Measurements from ENCODE around the gene MRPS34. TPM values are rescaled to one million over a fixed set of nuclear protein-coding genes. Genes with fewer than 3 reads are reported as not detected.

Gene MRPS34
- total RNA-seq, 1 experiment from 2014 or later, result 109 TPM

DNA sequence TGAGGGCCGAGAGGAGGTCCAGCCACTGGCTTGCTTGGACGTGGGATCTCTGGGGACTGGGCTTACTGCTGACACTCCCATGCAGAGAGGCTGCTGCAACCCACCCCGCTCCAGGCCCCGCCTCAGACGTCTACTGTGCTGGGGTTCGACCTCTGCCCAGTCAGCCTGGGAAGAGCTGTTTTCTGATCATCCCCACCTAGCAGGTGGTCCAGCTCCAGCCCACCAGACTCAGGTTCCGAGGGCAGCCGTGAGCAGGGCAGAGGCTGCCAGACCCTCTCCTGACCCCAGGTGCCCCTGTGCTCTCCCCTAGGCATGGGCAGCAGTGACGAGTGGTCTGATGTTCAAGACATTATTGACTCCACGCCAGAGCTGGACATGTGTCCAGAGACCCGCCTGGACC, 25.0 kb downstream of the MRPS34 start:
- TF ChIP-seq, protein P1, sequence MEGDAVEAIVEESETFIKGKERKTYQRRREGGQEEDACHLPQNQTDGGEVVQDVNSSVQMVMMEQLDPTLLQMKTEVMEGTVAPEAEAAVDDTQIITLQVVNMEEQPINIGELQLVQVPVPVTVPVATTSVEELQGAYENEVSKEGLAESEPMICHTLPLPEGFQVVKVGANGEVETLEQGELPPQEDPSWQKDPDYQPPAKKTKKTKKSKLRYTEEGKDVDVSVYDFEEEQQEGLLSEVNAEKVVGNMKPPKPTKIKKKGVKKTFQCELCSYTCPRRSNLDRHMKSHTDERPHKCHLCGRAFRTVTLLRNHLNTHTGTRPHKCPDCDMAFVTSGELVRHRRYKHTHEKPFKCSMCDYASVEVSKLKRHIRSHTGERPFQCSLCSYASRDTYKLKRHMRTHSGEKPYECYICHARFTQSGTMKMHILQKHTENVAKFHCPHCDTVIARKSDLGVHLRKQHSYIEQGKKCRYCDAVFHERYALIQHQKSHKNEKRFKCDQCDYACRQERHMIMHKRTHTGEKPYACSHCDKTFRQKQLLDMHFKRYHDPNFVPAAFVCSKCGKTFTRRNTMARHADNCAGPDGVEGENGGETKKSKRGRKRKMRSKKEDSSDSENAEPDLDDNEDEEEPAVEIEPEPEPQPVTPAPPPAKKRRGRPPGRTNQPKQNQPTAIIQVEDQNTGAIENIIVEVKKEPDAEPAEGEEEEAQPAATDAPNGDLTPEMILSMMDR (IDR thresholded peaks at IDR 0.05; ENCODE audit: insufficient read depth in 1 of 2, low read depth in 1 of 2, low read length in 1 of 2, severe bottlenecking in 1 of 2, unreplicated experiment in 1 of 2), result no peak
- POLR2A ChIA-PET, result no interaction called here
- CTCF ChIA-PET, result no interaction called here

DNA sequence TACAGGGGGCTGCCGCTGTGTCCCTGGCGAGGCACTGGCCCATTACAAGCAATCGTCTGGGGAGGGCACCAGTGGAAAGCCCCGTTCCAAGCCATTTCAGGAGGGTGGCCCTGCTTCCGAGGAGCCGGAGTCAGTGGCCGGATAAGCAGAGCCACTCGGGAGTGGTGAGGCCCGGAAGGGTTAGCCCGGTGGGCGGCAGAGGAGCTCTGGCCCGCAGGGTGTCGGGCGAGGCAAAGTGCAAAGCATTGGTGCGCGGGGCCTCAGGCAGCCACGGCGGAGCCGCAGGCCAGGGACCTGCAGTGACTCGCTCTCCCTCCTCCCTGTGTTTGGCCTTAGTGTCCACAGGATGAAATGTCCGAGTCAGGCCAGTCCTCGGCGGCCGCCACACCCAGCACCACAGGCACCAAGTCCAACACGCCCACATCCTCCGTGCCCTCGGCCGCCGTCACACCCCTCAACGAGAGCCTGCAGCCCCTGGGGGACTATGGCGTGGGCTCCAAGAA, 26.2 kb downstream of the MRPS34 start:
- Histone ChIP-seq H3K36me3 (ENCODE audit: control insufficient read depth, insufficient read depth, low read length) (no peaks in the 10 kb centered on the region), H3K27me3 (replicated peaks; ENCODE audit: control insufficient read depth, insufficient read depth, low read length) (no peaks in the 10 kb centered on the region), H3K4me3 (ENCODE audit: low read depth, low read length) (no peak overlapping the region), H3K4me1 (no peaks in the 10 kb centered on the region), H3K9me3 (no peaks in the 10 kb centered on the region)
- DNase-seq, result no peak
- H3K4me1 Mint-ChIP-seq (ENCODE audit: low read depth, unreplicated experiment), result no peaks in the 10 kb centered on the region
- intact Hi-C loops (cut with micrococcal nuclease; ENCODE audit: unreplicated experiment), result no loop called here
- no peak overlapping the region for H3K4me3 Mint-ChIP-seq (ENCODE audit: unreplicated experiment)
- no peaks in the 10 kb centered on the region for H3K27me3 Mint-ChIP-seq (ENCODE audit: insufficient read depth, unreplicated experiment)
- ChIA-PET POLR2A (no interaction called here), CTCF (no interaction called here)
- H3K27ac Mint-ChIP-seq (ENCODE audit: unreplicated experiment), result no peak overlapping the region
- peaks cover 19% of the 10 kb centered on the region for H3K36me3 Mint-ChIP-seq (ENCODE audit: insufficient read depth, unreplicated experiment)
- BruUV-seq (replicated peaks), result no TSS peak
- TF ChIP-seq, protein P1 (IDR thresholded peaks at IDR 0.05; ENCODE audit: insufficient read depth in 1 of 2, low read depth in 1 of 2, low read length in 1 of 2, severe bottlenecking in 1 of 2, unreplicated experiment in 1 of 2), result no peak
- H3K9me3 Mint-ChIP-seq (ENCODE audit: unreplicated experiment), result no peaks in the 10 kb centered on the region

More for the DNA sequence above, 25.0 kb downstream of the MRPS34 start:
- H3K4me3 ChIP-seq (ENCODE audit: low read depth, low read length), result no peak overlapping the region
- Mint-ChIP-seq H3K4me1 (ENCODE audit: low read depth, unreplicated experiment) (no peaks in the 10 kb centered on the region), H3K4me3 (ENCODE audit: unreplicated experiment) (no peak overlapping the region), H3K9me3 (ENCODE audit: unreplicated experiment) (no peaks in the 10 kb centered on the region), H3K36me3 (ENCODE audit: insufficient read depth, unreplicated experiment) (peaks cover 14% of the 10 kb centered on the region), H3K27ac (ENCODE audit: unreplicated experiment) (no peak overlapping the region), H3K27me3 (ENCODE audit: insufficient read depth, unreplicated experiment) (no peaks in the 10 kb centered on the region)
- H3K9me3 ChIP-seq, result no peaks in the 10 kb centered on the region
- no peaks in the 10 kb centered on the region for H3K4me1 ChIP-seq
- BruUV-seq (replicated peaks), result no TSS peak
- H3K27me3 ChIP-seq (replicated peaks; ENCODE audit: control insufficient read depth, insufficient read depth, low read length), result no peaks in the 10 kb centered on the region
- DNase-seq, result no peak
- intact Hi-C loops (cut with micrococcal nuclease; ENCODE audit: unreplicated experiment), result no loop called here
- no peaks in the 10 kb centered on the region for H3K36me3 ChIP-seq (ENCODE audit: control insufficient read depth, insufficient read depth, low read length)

DNA sequence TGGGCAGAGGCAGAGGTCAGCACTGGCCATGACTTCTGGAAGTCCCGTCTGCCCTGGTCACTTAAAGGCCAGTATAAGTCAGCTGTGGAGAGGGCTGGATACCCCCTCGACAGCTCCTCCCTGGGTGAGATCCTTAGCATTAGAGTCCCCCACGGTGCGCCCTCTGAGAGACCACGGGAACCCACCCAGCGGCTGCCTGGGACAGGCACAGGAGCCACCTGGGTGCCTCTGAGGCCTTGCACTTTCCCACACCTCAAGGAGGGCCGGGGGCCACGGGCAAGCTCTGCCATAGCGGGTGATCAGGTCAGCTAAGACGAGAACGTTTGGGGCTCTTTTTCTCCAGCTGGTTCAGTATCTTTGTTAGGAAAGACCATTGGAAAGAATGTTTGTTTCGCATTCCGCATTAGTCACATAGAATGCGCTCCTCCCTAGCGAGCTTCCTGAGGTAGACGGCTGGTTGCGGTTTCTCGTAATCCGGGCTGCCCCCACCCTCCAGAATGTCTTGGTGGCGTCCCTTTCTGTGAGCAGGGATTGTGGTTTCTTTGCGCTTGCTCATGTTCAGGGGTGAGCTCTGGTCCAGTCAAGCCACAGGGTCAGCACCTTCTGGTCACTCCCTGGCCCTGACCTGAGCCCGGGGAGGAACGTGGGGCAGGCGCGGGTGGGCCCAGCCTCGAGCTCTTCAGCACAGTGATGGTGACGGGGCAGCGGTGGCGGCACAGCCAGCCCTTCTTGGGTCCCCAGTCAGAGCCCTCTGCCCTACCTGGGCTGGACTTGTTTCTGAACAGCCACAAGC, 26.8 kb downstream of the MRPS34 start:
- ChIA-PET CTCF (no interaction called here), POLR2A (no interaction called here)
- Mint-ChIP-seq H3K4me3 (ENCODE audit: unreplicated experiment) (no peak overlapping the region), H3K27ac (ENCODE audit: unreplicated experiment) (no peak overlapping the region), H3K27me3 (ENCODE audit: insufficient read depth, unreplicated experiment) (no peaks in the 10 kb centered on the region), H3K36me3 (ENCODE audit: insufficient read depth, unreplicated experiment) (peaks cover 19% of the 10 kb centered on the region), H3K4me1 (ENCODE audit: low read depth, unreplicated experiment) (no peaks in the 10 kb centered on the region), H3K9me3 (ENCODE audit: unreplicated experiment) (no peaks in the 10 kb centered on the region)
- no peak for DNase-seq
- H3K9me3 ChIP-seq, result no peaks in the 10 kb centered on the region
- no TSS peak for BruUV-seq (replicated peaks)
- no peak overlapping the region for H3K4me3 ChIP-seq (ENCODE audit: low read depth, low read length)
- no peaks in the 10 kb centered on the region for H3K36me3 ChIP-seq (ENCODE audit: control insufficient read depth, insufficient read depth, low read length)
- no peaks in the 10 kb centered on the region for H3K27me3 ChIP-seq (replicated peaks; ENCODE audit: control insufficient read depth, insufficient read depth, low read length)
- intact Hi-C loops (cut with micrococcal nuclease; ENCODE audit: unreplicated experiment), result no loop called here
- TF ChIP-seq, protein P1 (IDR thresholded peaks at IDR 0.05; ENCODE audit: insufficient read depth in 1 of 2, low read depth in 1 of 2, low read length in 1 of 2, severe bottlenecking in 1 of 2, unreplicated experiment in 1 of 2), result no peak
- no peaks in the 10 kb centered on the region for H3K4me1 ChIP-seq

Measured in Caco-2 (cell line).